Endothelial cell (in vitro differentiated cells): ENCODE results near the gene UBE2G2. TPM values are rescaled to one million over a fixed set of nuclear protein-coding genes. Genes with fewer than 3 reads are reported as not detected.

Source experiments
- DNase-seq: peaks from one replicate; pipeline ENCODE4 v3.0.0; 2021; ENCODE audit warnings: low spot score
- H3K27ac Mint-ChIP-seq: one replicate; pipeline ENCODE4 v1.8.0; 2021; ENCODE audit warnings: mixed read lengths, inconsistent platforms; ENCODE audit not compliant: unreplicated experiment
- H3K27me3 Mint-ChIP-seq: one replicate; pipeline ENCODE4 v1.8.0; 2021; ENCODE audit warnings: mild to moderate bottlenecking, moderate library complexity, mixed read lengths, inconsistent platforms; ENCODE audit not compliant: unreplicated experiment
- H3K36me3 Mint-ChIP-seq: one replicate; pipeline ENCODE4 v1.8.0; 2021; ENCODE audit warnings: mild to moderate bottlenecking, low read depth, mixed read lengths, inconsistent platforms; ENCODE audit not compliant: unreplicated experiment
- H3K4me1 Mint-ChIP-seq: one replicate; pipeline ENCODE4 v1.8.0; 2021; ENCODE audit warnings: mild to moderate bottlenecking, mixed read lengths, inconsistent platforms; ENCODE audit not compliant: unreplicated experiment
- H3K4me3 Mint-ChIP-seq: one replicate; pipeline ENCODE4 v1.8.0; 2021; ENCODE audit warnings: mild to moderate bottlenecking, mixed read lengths, inconsistent platforms; ENCODE audit not compliant: unreplicated experiment
- H3K9me3 Mint-ChIP-seq: one replicate; pipeline ENCODE4 v1.8.0; 2021; ENCODE audit warnings: mixed read lengths, inconsistent platforms; ENCODE audit not compliant: unreplicated experiment
- total RNA-seq: library from RNA; stranded (reverse); fragmentation: NEBNext Ultra II Directional; extraction: Animal tissue kit (Norgen Biotek cat#: 25700); gene quantifications from one replicate; pipeline ENCODE4 v1.2.1, GENCODE V29; 2021; ENCODE audit not compliant: unreplicated experiment
- TF ChIP-seq, protein P1 (sequence below): fragments of 200-600 bp; sonication (generic); IDR thresholded peaks from one replicate; pipeline ENCODE4 v1.5.0; 2021; ENCODE audit warnings: antibody characterized with exemption; ENCODE audit not compliant: unreplicated experiment

UBE2G2 gene
- total RNA-seq, 1 donor from 2014 or later, result 49.6 TPM

DNA sequence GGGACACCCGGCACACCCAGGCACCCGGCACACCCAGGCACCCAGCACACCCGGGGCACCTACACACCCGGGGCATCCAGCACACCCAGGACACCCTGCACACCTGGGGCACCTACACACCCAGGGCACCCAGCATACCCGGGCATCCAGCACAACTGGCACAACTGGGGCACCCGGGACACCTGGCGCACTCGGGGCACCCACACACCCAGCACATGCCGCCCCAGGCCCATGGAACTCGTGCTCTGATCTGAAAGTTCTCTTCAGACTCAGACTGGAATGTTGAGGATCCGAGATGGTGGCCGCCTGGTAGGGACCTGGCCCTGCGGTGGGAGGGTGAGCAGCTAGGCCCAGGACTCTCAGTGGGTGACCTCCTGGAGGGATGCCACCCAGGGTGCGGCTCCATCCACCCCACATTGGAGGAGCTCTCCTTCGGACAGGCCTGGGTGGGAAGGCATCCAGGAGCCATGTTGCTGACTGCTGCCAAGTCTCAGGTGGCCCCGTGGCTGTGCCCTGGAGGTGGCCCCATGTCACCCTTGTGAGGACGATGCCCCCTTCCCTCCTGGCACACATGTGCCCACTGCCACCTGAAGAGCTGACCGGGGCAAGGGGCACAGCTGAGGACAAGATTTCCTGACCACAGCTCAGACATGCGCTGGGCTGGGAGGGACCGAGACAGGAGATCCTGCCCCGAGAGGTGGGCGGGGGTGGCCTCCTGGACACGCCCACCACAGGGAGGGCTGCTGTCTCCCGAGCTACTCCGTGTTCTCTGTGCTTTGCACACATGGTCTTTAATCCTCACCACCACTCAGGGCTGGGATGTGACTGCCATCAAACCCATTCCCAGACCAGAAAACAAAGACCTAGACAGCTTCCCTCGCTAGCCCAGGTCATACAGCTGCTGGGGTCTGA, 37.0 kb downstream of the UBE2G2 start:
- H3K4me3 Mint-ChIP-seq, result no peak overlapping the region
- no peak for DNase-seq
- no peaks in the 10 kb centered on the region for H3K9me3 Mint-ChIP-seq
- H3K4me1 Mint-ChIP-seq, result peaks cover 5% of the 10 kb centered on the region
- H3K27ac Mint-ChIP-seq, result no peak overlapping the region
- peaks cover 5% of the 10 kb centered on the region for H3K27me3 Mint-ChIP-seq
- H3K36me3 Mint-ChIP-seq, result peaks cover 6% of the 10 kb centered on the region
- TF ChIP-seq, protein P1, sequence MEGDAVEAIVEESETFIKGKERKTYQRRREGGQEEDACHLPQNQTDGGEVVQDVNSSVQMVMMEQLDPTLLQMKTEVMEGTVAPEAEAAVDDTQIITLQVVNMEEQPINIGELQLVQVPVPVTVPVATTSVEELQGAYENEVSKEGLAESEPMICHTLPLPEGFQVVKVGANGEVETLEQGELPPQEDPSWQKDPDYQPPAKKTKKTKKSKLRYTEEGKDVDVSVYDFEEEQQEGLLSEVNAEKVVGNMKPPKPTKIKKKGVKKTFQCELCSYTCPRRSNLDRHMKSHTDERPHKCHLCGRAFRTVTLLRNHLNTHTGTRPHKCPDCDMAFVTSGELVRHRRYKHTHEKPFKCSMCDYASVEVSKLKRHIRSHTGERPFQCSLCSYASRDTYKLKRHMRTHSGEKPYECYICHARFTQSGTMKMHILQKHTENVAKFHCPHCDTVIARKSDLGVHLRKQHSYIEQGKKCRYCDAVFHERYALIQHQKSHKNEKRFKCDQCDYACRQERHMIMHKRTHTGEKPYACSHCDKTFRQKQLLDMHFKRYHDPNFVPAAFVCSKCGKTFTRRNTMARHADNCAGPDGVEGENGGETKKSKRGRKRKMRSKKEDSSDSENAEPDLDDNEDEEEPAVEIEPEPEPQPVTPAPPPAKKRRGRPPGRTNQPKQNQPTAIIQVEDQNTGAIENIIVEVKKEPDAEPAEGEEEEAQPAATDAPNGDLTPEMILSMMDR, result no peak

DNA sequence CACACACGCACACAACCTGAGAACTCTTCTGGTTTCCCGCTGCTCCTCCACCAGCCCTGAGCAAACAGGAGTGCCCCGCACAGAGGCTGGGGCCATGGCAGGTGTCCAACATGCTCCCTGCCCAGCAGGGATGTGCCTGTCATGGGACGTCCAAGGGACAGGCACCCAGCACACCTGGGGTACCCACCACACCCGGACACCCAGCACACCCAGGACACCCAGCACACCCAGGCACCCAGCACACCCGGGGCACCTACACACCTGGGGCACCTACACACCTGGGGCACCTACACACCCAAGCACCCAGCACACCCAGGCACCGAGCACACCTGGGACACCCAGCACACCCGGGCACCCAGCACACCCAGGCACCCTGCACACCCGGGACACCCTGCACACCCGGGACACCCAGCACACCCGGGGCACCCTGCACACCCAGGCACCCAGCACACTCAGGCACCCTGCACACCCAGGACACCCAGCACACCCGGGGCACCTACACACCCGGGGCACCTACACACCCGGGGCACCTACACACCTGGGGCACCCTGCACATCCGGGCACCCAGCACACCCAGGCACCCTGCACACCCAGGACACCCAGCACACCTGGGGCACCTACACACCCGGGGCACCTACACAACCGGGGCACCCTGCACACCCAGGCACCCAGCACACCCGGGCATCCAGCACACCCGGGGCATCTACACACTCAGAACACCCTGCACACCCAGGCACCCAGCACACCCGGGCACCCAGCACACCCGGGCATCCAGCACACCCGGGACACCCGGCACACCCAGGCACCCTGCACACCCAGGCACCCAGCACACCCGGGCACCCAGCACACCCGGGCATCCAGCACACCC, 37.9 kb downstream of the UBE2G2 start:
- TF ChIP-seq, protein P1, result no peak
- Mint-ChIP-seq H3K4me3 (no peak overlapping the region), H3K27me3 (peaks cover 5% of the 10 kb centered on the region), H3K36me3 (peaks cover 5% of the 10 kb centered on the region), H3K27ac (no peak overlapping the region), H3K9me3 (no peaks in the 10 kb centered on the region), H3K4me1 (peaks cover 5% of the 10 kb centered on the region)
- DNase-seq, result no peak

DNA sequence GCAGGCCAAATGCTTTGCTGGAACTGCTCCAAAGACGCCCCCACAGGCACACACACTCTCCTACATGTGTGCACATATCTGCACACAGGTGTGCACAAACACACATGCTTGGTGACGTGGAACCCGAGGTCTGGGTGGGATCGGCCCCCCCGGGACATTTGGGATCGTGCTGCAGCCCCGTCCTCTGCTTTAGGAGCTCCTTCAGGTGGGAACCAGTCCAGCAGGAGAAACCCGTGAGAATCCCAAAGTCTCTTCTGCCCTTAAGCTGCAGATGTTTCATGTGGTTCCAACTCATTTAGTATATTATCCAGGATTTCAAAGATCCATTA, 38.6 kb downstream of the UBE2G2 start:
- peaks cover 5% of the 10 kb centered on the region for H3K36me3 Mint-ChIP-seq
- H3K27me3 Mint-ChIP-seq, result peaks cover 5% of the 10 kb centered on the region
- peaks cover 5% of the 10 kb centered on the region for H3K4me1 Mint-ChIP-seq
- no peak overlapping the region for H3K4me3 Mint-ChIP-seq
- no peaks in the 10 kb centered on the region for H3K9me3 Mint-ChIP-seq
- TF ChIP-seq, protein P1, result no peak
- no peak for DNase-seq
- no peak overlapping the region for H3K27ac Mint-ChIP-seq

DNA sequence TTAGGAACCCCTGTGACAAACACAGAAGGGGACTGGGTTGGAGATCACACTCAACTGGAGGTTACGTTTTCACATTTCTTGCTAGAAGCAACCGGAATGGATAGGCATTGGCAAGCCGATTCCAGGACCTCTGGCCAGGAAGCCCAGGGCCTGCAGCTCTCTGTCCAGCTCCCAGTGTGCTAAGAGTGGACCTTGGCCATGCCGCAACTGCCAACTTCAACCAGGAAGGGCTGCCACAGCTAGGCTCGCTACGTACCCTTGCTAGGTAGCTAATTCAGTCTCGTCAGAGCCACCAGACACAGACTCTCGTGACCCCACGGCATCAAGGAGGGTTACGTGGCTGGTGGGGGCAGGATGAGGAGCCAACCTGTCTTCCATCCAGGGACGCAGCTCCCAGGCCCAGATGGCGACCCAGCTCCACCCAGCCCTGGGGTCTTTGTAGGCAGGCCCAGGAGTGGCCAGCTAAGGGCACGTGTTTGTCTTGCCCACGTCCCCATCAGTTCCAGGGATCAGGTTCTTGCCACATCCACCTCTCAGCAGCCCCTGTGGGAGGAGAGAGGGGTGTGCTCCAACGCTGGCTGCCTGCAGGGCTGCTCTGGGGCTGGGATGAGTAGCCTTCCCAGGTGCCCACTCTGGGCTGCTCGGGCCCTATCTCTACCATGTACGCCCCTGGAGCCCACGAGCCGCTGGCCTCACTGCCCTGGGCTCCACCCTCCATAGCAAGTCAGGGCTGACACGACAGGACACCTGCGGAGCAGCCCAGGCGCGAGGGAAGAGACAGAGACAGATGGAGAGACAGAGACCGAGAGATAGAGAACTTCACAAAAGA, 39.2 kb downstream of the UBE2G2 start:
- Mint-ChIP-seq H3K27ac (no peak overlapping the region), H3K4me1 (peaks cover 5% of the 10 kb centered on the region), H3K27me3 (peaks cover 5% of the 10 kb centered on the region), H3K9me3 (no peaks in the 10 kb centered on the region), H3K36me3 (peaks cover 5% of the 10 kb centered on the region), H3K4me3 (no peak overlapping the region)
- DNase-seq, result no peak
- TF ChIP-seq, protein P1, result no peak
